ENCODE results near the gene LTK. TPM values are rescaled to one million over a fixed set of nuclear protein-coding genes. Genes with fewer than 3 reads are reported as not detected.

LTK gene
- polyA plus RNA-seq, 3 donors = 0.12 TPM; not detected in 2

GRCh38 chr15:41517895-41518449, 4.3 kb upstream of the LTK start:
- 100% methylated on average over 8 of the region's 8 CpGs for WGBS (ENCODE audit: insufficient coverage)
- intact Hi-C loops (cut with micrococcal nuclease) = no loop called here
- Histone ChIP-seq H3K9ac (ENCODE audit: insufficient read depth, low read length, poor library complexity, severe bottlenecking) (no peak overlapping the region), H3K4me2 (replicated peaks; ENCODE audit: extremely low read depth, low read length, poor library complexity, severe bottlenecking) (no peak overlapping the region), H3K36me3 (replicated peaks in 1 of 2; ENCODE audit: control insufficient read depth in 1 of 2, insufficient read depth in 2 of 2, low read length in 2 of 2) (peaks cover 18 to 35% of the 10 kb centered on the region in 2 donors), H3K27ac (ENCODE audit: low read depth in 1 of 2, low read length in 2 of 2) (no peak overlapping the region), H3K4me1 (ENCODE audit: control insufficient read depth in 1 of 2, insufficient read depth in 2 of 2, low read length in 2 of 2) (peaks cover 11 to 12% of the 10 kb centered on the region in 2 donors), H3K79me2 (ENCODE audit: insufficient read depth, low read length) (no peaks in the 10 kb centered on the region), H3K4me3 (replicated peaks in 1 of 3; ENCODE audit: low read depth in 2 of 3, low read length in 3 of 3) (no peak overlapping the region), H3K9me3 (replicated peaks in 1 of 2; ENCODE audit: control insufficient read depth in 1 of 2, insufficient read depth in 1 of 2, low read length in 2 of 2) (peaks cover 0 to 5% of the 10 kb centered on the region in 2 donors), H4K20me1 (ENCODE audit: insufficient read depth, low read length) (no peaks in the 10 kb centered on the region), H2AFZ (ENCODE audit: insufficient read depth, low read depth, low read length, poor library complexity, severe bottlenecking) (no peak overlapping the region), H3K27me3 (ENCODE audit: control insufficient read depth in 2 of 2, insufficient read depth in 2 of 2, low read length in 2 of 2) (peaks cover 0 to 16% of the 10 kb centered on the region in 2 donors)
- H3K9me3 Mint-ChIP-seq = peaks cover 0 to 4% (median 0%) of the 10 kb centered on the region in 7 donors
- peaks cover 35 to 42% of the 10 kb centered on the region in 2 donors for H3K36me3 Mint-ChIP-seq
- H3K4me3 Mint-ChIP-seq = peak overlapping the region in 1 of 2 donors; percentile 24
- DNase-seq = no peak
- no peak for TF ChIP-seq CTCF (IDR thresholded peaks at IDR 0.05)
- H3K27me3 Mint-ChIP-seq (ENCODE audit: low read depth in 3 of 3) = peaks cover 15 to 18% (median 17%) of the 10 kb centered on the region in 3 donors
- H3K4me1 Mint-ChIP-seq = peaks cover 14% of the 10 kb centered on the region
- no peak overlapping the region for H3K27ac Mint-ChIP-seq

- Histone ChIP-seq H3K4me1 (ENCODE audit: control insufficient read depth in 1 of 2, insufficient read depth in 2 of 2, low read length in 2 of 2) (peaks cover 23 to 29% of the 10 kb centered on the region in 2 donors), H3K9me3 (replicated peaks in 1 of 2; ENCODE audit: control insufficient read depth in 1 of 2, insufficient read depth in 1 of 2, low read length in 2 of 2) (peaks cover 0 to 14% of the 10 kb centered on the region in 2 donors), H2AFZ (ENCODE audit: insufficient read depth, low read depth, low read length, poor library complexity, severe bottlenecking) (peak overlapping the region; percentile 81), H3K27me3 (ENCODE audit: control insufficient read depth in 2 of 2, insufficient read depth in 2 of 2, low read length in 2 of 2) (peaks cover 17 to 51% of the 10 kb centered on the region in 2 donors), H3K79me2 (ENCODE audit: insufficient read depth, low read length) (no peaks in the 10 kb centered on the region), H3K36me3 (replicated peaks in 1 of 2; ENCODE audit: control insufficient read depth in 1 of 2, insufficient read depth in 2 of 2, low read length in 2 of 2) (peaks cover 6 to 12% of the 10 kb centered on the region in 2 donors), H3K4me2 (replicated peaks; ENCODE audit: extremely low read depth, low read length, poor library complexity, severe bottlenecking) (peak overlapping the region; percentile 83), H3K4me3 (replicated peaks in 1 of 3; ENCODE audit: low read depth in 2 of 3, low read length in 3 of 3) (peak overlapping the region; percentile 36 to 77 (median 36)), H3K9ac (ENCODE audit: insufficient read depth, low read length, poor library complexity, severe bottlenecking) (peak overlapping the region; percentile 52), H4K20me1 (ENCODE audit: insufficient read depth, low read length) (no peaks in the 10 kb centered on the region), H3K27ac (ENCODE audit: low read depth in 1 of 2, low read length in 2 of 2) (no peak overlapping the region)
- Mint-ChIP-seq H3K36me3 (peaks cover 17 to 24% of the 10 kb centered on the region in 2 donors), H3K9me3 (peaks cover 0 to 12% (median 9%) of the 10 kb centered on the region in 7 donors), H3K27me3 (ENCODE audit: low read depth in 3 of 3) (peaks cover 43 to 51% (median 48%) of the 10 kb centered on the region in 3 donors), H3K4me3 (peak overlapping the region; percentile 84 to 96), H3K4me1 (peaks cover 24% of the 10 kb centered on the region), H3K27ac (peak overlapping the region in 2 of 7 donors; percentile 20 to 55)
- peak in 2 of 3 donors; percentile 28 to 40 for DNase-seq
- no peak for TF ChIP-seq CTCF (IDR thresholded peaks at IDR 0.05)
- intact Hi-C loops (cut with micrococcal nuclease) = no loop called here
- under 1% methylated on average over 39 of the region's 40 CpGs for WGBS (ENCODE audit: insufficient coverage)
Observed at GRCh38 chr15:41512940-41513505, 604 bp downstream of the LTK start.

All from CD14-positive monocyte (primary cell).